ENCODE results near the gene ACYP2. TPM values are rescaled to one million over a fixed set of nuclear protein-coding genes. Genes with fewer than 3 reads are reported as not detected.
"Not testable (repeated sequence)": the region's sequence is repeated elsewhere in the genome, so short reads cannot be mapped to it uniquely, and the experiment has no call there.

Gene ACYP2
- total RNA-seq, 1 donor, result 19.4 TPM

- no peak for DNase-seq (ENCODE audit: low read depth in 2 of 3, low spot score in 2 of 3)
These were observed 144.2 kb downstream of the ACYP2 start for GRCh38 chr2:54259413-54260240.

- DNase-seq (ENCODE audit: low read depth in 2 of 3, low spot score in 2 of 3), result no peak
These were observed 144.8 kb downstream of the ACYP2 start for GRCh38 chr2:54260241-54260595.

- DNase-seq (ENCODE audit: low read depth in 2 of 3, low spot score in 2 of 3), result no peak
These were observed 146.1 kb downstream of the ACYP2 start for GRCh38 chr2:54261537-54261936.

GRCh38 chr2:54262015-54262765 lies 146.8 kb downstream of the ACYP2 start:
- no peak for DNase-seq (ENCODE audit: low read depth in 2 of 3, low spot score in 2 of 3)

- not testable (repeated sequence) for DNase-seq (ENCODE audit: low read depth in 2 of 3, low spot score in 2 of 3)
These were observed 149.7 kb downstream of the ACYP2 start for GRCh38 chr2:54265081-54265480.

- no peak for DNase-seq (ENCODE audit: low read depth in 2 of 3, low spot score in 2 of 3)
These were observed 152.2 kb downstream of the ACYP2 start for GRCh38 chr2:54267577-54267976.

- DNase-seq (ENCODE audit: low read depth in 2 of 3, low spot score in 2 of 3), result peak in 1 of 3 donors; percentile 1
These were observed 155.8 kb downstream of the ACYP2 start for GRCh38 chr2:54271189-54271588.

GRCh38 chr2:54271843-54272627 lies 156.6 kb downstream of the ACYP2 start:
- DNase-seq (ENCODE audit: low read depth in 2 of 3, low spot score in 2 of 3), result no peak

GRCh38 chr2:54274781-54275242 lies 159.4 kb downstream of the ACYP2 start:
- no peak for DNase-seq (ENCODE audit: low read depth in 2 of 3, low spot score in 2 of 3)

GRCh38 chr2:54275541-54275940 lies 160.1 kb downstream of the ACYP2 start:
- DNase-seq (ENCODE audit: low read depth in 2 of 3, low spot score in 2 of 3), result no peak

- DNase-seq (ENCODE audit: low read depth in 2 of 3, low spot score in 2 of 3), result no peak
These were observed 164.0 kb downstream of the ACYP2 start for GRCh38 chr2:54279385-54279784.

- no peak for DNase-seq (ENCODE audit: low read depth in 2 of 3, low spot score in 2 of 3)
These were observed 169.4 kb downstream of the ACYP2 start for GRCh38 chr2:54284826-54285225.

- no peak for DNase-seq (ENCODE audit: low read depth in 2 of 3, low spot score in 2 of 3)
These were observed 170.0 kb downstream of the ACYP2 start for GRCh38 chr2:54285451-54285850.

GRCh38 chr2:54287532-54287931 lies 172.1 kb downstream of the ACYP2 start:
- DNase-seq (ENCODE audit: low read depth in 2 of 3, low spot score in 2 of 3), result no peak

- no peak for DNase-seq (ENCODE audit: low read depth in 2 of 3, low spot score in 2 of 3)
These were observed 174.5 kb downstream of the ACYP2 start for GRCh38 chr2:54289917-54290316.

- no peak for DNase-seq (ENCODE audit: low read depth in 2 of 3, low spot score in 2 of 3)
These were observed 175.1 kb downstream of the ACYP2 start for GRCh38 chr2:54290356-54291025.

GRCh38 chr2:54294665-54295064 lies 179.2 kb downstream of the ACYP2 start:
- DNase-seq (ENCODE audit: low read depth in 2 of 3, low spot score in 2 of 3), result not testable (repeated sequence)

- DNase-seq (ENCODE audit: low read depth in 2 of 3, low spot score in 2 of 3), result no peak
These were observed 180.5 kb downstream of the ACYP2 start for GRCh38 chr2:54295911-54296310.

- no peak for DNase-seq (ENCODE audit: low read depth in 2 of 3, low spot score in 2 of 3)
These were observed 183.1 kb downstream of the ACYP2 start for GRCh38 chr2:54298514-54298913.

- DNase-seq (ENCODE audit: low read depth in 2 of 3, low spot score in 2 of 3), result no peak
These were observed 188.2 kb downstream of the ACYP2 start for GRCh38 chr2:54303631-54304030.

GRCh38 chr2:54306556-54306955 lies 191.1 kb downstream of the ACYP2 start:
- DNase-seq (ENCODE audit: low read depth in 2 of 3, low spot score in 2 of 3), result no peak
